GM21786 (cell line): ENCODE results near the gene ATRNL1.
A peak's percentile ranks its signal among the peaks of the same experiment; 100 is the strongest.
"Not testable (repeated sequence)": the region's sequence is repeated elsewhere in the genome, so short reads cannot be mapped to it uniquely, and the experiment has no call there.

Experiments used
- ATAC-seq: cut with Tn5 transposase; IDR thresholded peaks from one replicate; pipeline ENCODE4 v1.9.1; 2021; ENCODE audit not compliant: unreplicated experiment

The ATRNL1 gene

GRCh38 chr10:115092258-115092554, 959 bp upstream of the ATRNL1 start:
- ATAC-seq = peak; percentile 3

- ATAC-seq = peak; percentile 57
Measured at GRCh38 chr10:115092555-115093285, 445 bp upstream of the ATRNL1 start.

- ATAC-seq = peak; percentile 49
Measured at GRCh38 chr10:115093776-115094408, 727 bp downstream of the ATRNL1 start.

- no peak for ATAC-seq
Measured at GRCh38 chr10:115094416-115095140, 1.4 kb downstream of the ATRNL1 start.

GRCh38 chr10:115095758-115096157, 2.6 kb downstream of the ATRNL1 start:
- no peak for ATAC-seq

GRCh38 chr10:115103700-115104099, 10.5 kb downstream of the ATRNL1 start:
- ATAC-seq = no peak

- not testable (repeated sequence) for ATAC-seq
Measured at GRCh38 chr10:115105411-115105810, 12.2 kb downstream of the ATRNL1 start.

DNA sequence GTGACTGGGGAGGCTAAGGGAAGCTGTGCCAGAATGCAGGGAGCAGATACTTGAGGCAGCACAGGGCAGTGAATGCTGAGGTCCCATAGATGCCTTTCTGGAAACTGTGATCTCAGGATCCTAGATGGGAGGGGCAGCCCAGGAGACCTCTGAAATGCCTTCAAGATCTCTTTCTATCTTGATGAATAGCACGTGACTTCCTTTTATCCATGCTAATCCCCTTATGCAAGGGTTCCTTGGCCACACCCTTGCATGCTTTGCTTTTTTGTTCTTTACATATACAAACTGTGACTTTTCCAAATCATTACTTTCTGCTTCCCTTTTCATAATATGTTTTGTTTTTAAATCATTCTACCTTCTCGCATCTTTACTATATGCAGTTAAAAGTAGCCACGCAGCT, 14.7 kb downstream of the ATRNL1 start:
- no peak for ATAC-seq

DNA sequence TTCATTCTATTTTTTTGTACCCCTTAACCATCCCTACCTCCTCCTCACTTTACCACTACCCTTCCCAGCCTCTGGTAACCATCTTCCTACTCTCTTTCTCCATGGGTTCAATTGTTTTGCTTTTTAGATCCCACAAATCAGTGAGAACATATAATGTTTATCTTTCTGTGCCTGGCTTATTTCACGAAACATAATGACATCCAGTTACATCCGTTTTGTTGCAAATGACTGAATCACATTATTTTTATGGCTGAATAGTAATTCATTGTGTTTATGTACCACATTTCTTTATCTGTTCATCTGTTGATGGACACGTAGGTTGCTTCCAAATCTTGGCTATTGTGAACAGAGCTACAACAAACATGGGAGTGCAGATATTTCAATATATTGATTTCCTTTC, 24.1 kb downstream of the ATRNL1 start:
- ATAC-seq = no peak

DNA sequence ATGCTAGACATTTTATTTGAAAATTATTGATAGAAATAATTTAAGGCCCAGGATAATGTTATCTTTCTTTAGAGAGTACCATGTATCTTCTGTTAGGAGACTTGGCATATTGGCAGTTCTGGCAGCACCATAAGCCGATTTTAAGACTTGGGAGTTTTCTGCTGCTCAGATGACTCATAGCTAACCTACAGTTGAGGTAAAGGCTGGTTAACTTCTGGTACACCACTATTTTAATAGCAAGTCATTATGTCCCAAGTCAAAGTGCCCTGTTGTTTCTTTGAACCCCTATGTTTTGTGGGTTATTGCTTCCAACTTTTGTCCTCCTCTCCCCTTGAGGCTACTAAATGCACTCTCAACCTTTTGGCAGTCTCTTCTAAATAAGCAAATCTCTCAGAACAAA, 25.2 kb downstream of the ATRNL1 start:
- no peak for ATAC-seq

DNA sequence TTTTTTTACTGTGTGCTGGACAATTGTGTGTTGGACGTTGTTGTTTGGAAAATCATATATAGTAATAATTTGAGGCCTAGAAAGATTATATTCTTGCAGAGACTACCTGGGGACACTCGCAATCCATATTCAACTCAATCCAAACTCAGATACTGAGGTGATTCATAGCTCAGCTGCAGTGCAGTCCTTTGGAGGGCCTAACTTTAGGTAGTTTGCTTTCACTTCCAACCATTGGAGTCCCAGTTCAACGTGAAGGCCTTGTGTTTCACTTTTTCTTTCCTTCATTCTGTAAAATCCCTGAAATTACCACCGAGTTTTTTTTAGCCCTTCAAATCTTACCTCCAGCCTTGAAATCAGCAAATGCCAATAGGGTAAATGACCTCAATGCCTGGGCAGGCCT, 32.3 kb downstream of the ATRNL1 start:
- ATAC-seq = no peak

- peak; percentile 43 for ATAC-seq
Measured at GRCh38 chr10:115129752-115130151, 36.6 kb downstream of the ATRNL1 start.

DNA sequence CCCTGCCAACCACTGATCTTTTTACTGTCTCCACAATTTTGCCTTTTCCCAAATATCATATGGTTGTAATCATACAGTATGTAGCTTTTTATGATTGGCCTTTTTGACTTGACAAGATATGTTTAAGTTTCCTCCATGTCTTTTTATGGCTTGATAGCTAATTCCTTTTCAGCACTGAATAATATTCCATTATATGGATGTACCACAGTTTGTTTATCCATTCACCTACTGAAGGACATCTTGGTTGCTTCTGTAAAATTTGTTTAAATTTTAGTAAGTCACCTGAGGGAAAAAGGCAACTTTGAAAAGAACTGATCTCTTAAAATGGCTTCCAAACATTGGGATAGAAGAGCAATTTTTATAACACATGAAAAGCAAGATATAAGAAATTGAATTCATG, 43.5 kb downstream of the ATRNL1 start:
- no peak for ATAC-seq

- no peak for ATAC-seq
Measured at GRCh38 chr10:115141254-115141653, 48.1 kb downstream of the ATRNL1 start.

DNA sequence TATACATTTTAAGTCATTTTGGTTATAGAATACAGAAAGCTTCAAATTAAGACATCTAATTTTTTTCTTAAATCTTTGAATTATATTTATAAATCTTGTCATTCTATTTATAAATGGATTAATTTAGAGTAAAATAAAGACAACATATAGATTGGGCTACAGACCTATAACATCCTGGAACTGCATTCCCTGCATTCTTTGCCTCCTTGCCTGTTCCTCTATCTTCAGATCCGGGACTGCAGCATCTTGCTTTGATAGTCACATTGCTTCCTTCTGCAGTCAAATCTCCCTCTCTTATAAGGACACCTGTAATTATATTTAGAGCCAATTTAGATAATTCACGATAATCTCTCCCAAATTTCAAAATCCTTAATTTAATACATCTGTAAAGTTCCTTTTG, 64.2 kb downstream of the ATRNL1 start:
- ATAC-seq = no peak

- ATAC-seq = no peak
Measured at GRCh38 chr10:115163129-115163528, 70.0 kb downstream of the ATRNL1 start.

GRCh38 chr10:115164220-115164619, 71.1 kb downstream of the ATRNL1 start:
- ATAC-seq = no peak

DNA sequence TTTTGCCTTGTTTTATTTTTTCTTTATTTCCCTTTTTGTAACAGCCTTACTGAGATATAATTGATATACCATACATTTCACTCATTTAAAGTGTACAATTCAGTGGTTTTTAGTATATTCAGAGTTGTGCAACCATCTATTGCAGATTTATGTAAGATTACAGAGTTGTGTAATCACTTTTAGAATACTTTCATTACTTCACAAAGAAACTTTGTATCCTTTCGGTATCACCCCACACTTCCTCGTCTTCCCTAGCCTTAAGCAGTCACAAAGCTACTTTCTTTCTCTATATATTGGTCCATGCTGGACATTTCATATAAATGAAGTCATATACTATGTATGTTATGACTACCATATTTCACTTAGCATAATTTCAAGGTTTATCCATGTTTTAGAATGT, 74.6 kb downstream of the ATRNL1 start:
- no peak for ATAC-seq

GRCh38 chr10:115171392-115171960, 78.3 kb downstream of the ATRNL1 start:
- no peak for ATAC-seq

DNA sequence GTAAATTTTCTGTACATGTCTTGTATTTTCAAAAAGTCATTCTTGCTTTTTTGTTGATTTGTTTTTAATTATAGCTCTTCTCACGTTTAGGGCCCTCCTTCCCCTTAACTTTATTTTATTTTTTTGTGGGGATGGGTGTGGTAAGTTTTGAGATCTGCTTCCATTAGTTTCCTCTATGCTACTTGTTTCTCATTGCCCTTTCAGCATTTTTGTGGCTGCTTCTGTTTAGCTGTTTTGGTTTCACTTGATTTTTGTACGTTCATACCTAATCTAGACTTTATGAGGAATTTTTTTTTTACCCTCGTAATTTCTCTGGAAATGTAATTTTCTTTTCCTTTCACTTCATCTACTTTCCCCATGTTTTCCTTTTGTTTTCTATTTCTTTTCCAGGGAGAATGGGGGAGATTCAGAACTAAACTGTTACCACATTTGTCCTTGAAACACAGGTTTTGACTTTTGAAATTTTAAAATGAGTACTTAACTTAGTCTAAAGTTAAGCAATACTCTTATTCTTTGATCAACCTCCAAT, 80.8 kb downstream of the ATRNL1 start:
- ATAC-seq = no peak

DNA sequence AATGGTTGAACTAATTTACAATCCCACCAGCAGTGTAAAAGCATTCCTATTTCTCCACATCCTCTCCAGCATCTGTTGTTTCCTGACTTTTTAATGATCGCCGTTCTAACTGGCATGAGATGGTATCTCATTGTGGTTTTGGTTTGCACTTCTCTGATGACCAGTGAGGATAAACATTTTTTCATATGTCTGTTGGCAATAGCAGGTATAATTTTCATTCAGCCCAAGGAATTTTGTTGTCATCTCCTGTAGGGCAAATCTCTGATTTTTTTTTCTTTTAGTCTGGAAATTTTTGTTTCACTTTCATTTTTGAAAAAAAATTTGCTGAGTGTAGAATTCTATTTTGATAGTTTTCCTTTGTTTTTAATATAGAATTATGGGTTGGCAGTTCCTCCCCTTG, 114.1 kb downstream of the ATRNL1 start:
- not testable (repeated sequence) for ATAC-seq

DNA sequence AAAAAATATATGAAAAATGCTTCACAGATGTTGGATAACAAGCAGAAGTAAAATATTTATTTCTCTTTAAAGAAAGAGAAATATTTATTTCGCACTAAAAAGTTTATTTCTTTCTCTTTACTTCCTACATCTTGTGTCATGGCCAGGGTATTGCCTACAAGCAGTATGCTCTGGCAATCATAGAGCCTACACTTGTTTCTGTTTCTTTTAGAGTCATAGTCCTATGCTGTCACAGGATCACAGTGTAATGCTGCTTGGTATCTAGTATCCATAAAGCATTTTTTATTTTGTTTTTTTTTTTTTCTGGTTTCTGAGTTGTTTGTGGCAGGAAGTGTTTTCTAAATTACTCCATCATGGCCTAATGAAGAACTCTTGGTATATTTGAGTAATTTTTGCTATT, 116.0 kb downstream of the ATRNL1 start:
- peak; percentile 60 for ATAC-seq
